Spleen (tissue), 11 donors: ENCODE measurements around the gene EFNA5. TPM values are rescaled to one million over a fixed set of nuclear protein-coding genes. Genes with fewer than 3 reads are reported as not detected.
"Not testable (repeated sequence)": the region's sequence is repeated elsewhere in the genome, so short reads cannot be mapped to it uniquely, and the experiment has no call there.

Source experiments
- DNase-seq: peaks from one replicate; pipeline ENCODE4 v3.0.0-alpha.2; 2020
- H3K27ac ChIP-seq, 8 donors: fragments of 200-600 bp; sonication (generic) in 7 of 8; 1 replicate in 4 of 8; 2 replicates in 4 of 8; pipeline versions ENCODE4 v1.5.0 to v1.8.0; 2016 to 2021; ENCODE audit warnings: inconsistent platforms in 4 of 8, mild to moderate bottlenecking in 4 of 8, moderate library complexity in 1 of 8
- H3K27me3 ChIP-seq, 7 donors: fragments of 200-600 bp; sonication (generic) in 6 of 7; replicated peaks in 1 of 7; 1 replicate in 4 of 7; 2 replicates in 3 of 7; pipeline versions ENCODE4 v1.5.0 to v1.8.0; 2016 to 2021; ENCODE audit warnings: inconsistent platforms in 3 of 7, mild to moderate bottlenecking in 1 of 7
- H3K36me3 ChIP-seq, 6 donors: fragments of 200-600 bp; sonication (generic) in 5 of 6; 1 replicate in 4 of 6; 2 replicates in 2 of 6; pipeline versions ENCODE4 v1.5.0 to v1.8.0; 2016 to 2021; ENCODE audit warnings: inconsistent platforms in 2 of 6
- H3K4me1 ChIP-seq, 6 donors: fragments of 200-600 bp; sonication (generic) in 5 of 6; 1 replicate in 3 of 6; 2 replicates in 3 of 6; pipeline versions ENCODE4 v1.5.0 to v1.8.0; 2016 to 2021; ENCODE audit warnings: inconsistent platforms in 3 of 6
- H3K4me3 ChIP-seq, 8 donors: fragments of 200-600 bp; sonication (generic) in 7 of 8; 1 replicate in 4 of 8; 2 replicates in 4 of 8; pipeline versions ENCODE4 v1.5.0 to v1.8.0; 2016 to 2021; ENCODE audit warnings: inconsistent platforms in 4 of 8, mild to moderate bottlenecking in 4 of 8, moderate library complexity in 2 of 8
- H3K9me3 ChIP-seq, 8 donors: fragments of 200-600 bp; sonication (generic) in 7 of 8; 1 replicate in 4 of 8; 2 replicates in 4 of 8; pipeline versions ENCODE4 v1.5.0 to v1.8.0; 2016 to 2021; ENCODE audit warnings: inconsistent platforms in 4 of 8
- CTCF ChIP-seq, 11 experiments: fragments of 200-600 bp in 7 of 11; fragments of 450-650 bp in 4 of 11; sonication (generic) in 4 of 11; IDR thresholded peaks in 8 of 11; conservative IDR thresholded peaks in 3 of 11; 1 replicate in 7 of 11; 2 replicates in 4 of 11; pipeline versions ENCODE4 v1.4.0 to v1.8.0; 2016 to 2021; ENCODE audit warnings: antibody characterized with exemption in 11 of 11, inconsistent platforms in 4 of 11, mild to moderate bottlenecking in 1 of 11
- POLR2A ChIP-seq, 3 donors: fragments of 450-650 bp; IDR thresholded peaks; one replicate each; pipeline ENCODE4 v1.5.1; 2017; ENCODE audit warnings: antibody characterized with exemption in 3 of 3, mild to moderate bottlenecking in 1 of 3
- POLR2AphosphoS5 ChIP-seq, 3 donors: sonication (generic); formaldehyde crosslinking; IDR thresholded peaks; one replicate each; pipeline ENCODE4 v1.5.1; 2017; ENCODE audit warnings: antibody characterized with exemption in 3 of 3
- WGBS, 5 donors: extraction: QIAGEN DNeasy Blood & Tissue Kit in 3 of 5; methylation state at CpG; one replicate each; pipeline versions ENCODE4 v1.1.5 to v1.1.7; 2013 to 2018; 5-methylcytosine and 5-hydroxymethylcytosine counted together
- intact Hi-C: fragments of 100-400 bp; cut with DNase I; formaldehyde crosslinking; loops from one replicate; pipeline ENCODE4 v1.15.0; 2023; ENCODE audit warnings: low total_unique reads
- polyA plus RNA-seq, 3 donors: library from polyadenylated mRNA; stranded (reverse); fragments of 200-250 nt; gene quantifications; one replicate each; pipeline ENCODE4 v1.2.1, GENCODE V29; 2013
- total RNA-seq, 7 donors: library from RNA; depleted of rRNA in 3 of 7; stranded (reverse); fragments of >200 nt in 3 of 7; fragmentation: NEBNext Ultra II Directional in 4 of 7; extraction: Animal tissue kit (Norgen Biotek cat#: 25700) in 4 of 7; gene quantifications; one replicate each; pipeline versions ENCODE4 v1.1.0 to v1.2.1, GENCODE V29; 2016 to 2021
- donor health status: healthy with polysubstance abuse.
- donor health status: DM: no; HTN: no; CAD: no; lungs with moderate emphysema.
- donor health status: DM: no; HTN: no; CAD: no.
- donor health status: Bipolar disorder and iron deficiency.
- donor health status: healthy.
- donor health status: DM: no; HTN: no; CAD: no.
- donor health status: DM: yes; HTN: yes; CAD: no.

EFNA5 gene
- total and polyA plus RNA-seq, 10 donors: 0.33 to 29.0 (median 12.2) TPM

- H3K27me3 ChIP-seq: no peaks in the 10 kb centered on the region
- peaks cover 0 to 8% (median 0%) of the 10 kb centered on the region in 6 donors for H3K4me1 ChIP-seq
- WGBS, 5 donors: 64 to 93% (median 80%) methylated on average over 1 of the region's 1 CpG
- DNase-seq: no peak
- no peak overlapping the region for H3K27ac ChIP-seq
- no peaks in the 10 kb centered on the region for H3K36me3 ChIP-seq
- no peak for TF ChIP-seq CTCF (IDR thresholded peaks at IDR 0.05 in 8 of 11, conservative IDR thresholded peaks at IDR 0.05 in 3 of 11)
- no peak for TF ChIP-seq POLR2A (IDR thresholded peaks at IDR 0.05)
- no peak for TF ChIP-seq POLR2AphosphoS5 (IDR thresholded peaks at IDR 0.05)
- no peak overlapping the region for H3K4me3 ChIP-seq
- no peaks in the 10 kb centered on the region for H3K9me3 ChIP-seq
- intact Hi-C loops: no loop called here
Observed at GRCh38 chr5:107499776-107500175, 171.0 kb downstream of the EFNA5 start.

GRCh38 chr5:107499237-107499636, 171.5 kb downstream of the EFNA5 start:
- intact Hi-C loops: no loop called here

GRCh38 chr5:107496466-107496865, 174.3 kb downstream of the EFNA5 start:
- DNase-seq: no peak
- intact Hi-C loops: no loop called here
- Histone ChIP-seq H3K27ac (no peak overlapping the region), H3K27me3 (no peaks in the 10 kb centered on the region), H3K4me1 (no peaks in the 10 kb centered on the region), H3K36me3 (no peaks in the 10 kb centered on the region), H3K9me3 (no peaks in the 10 kb centered on the region), H3K4me3 (no peak overlapping the region)
- no peak for TF ChIP-seq CTCF (IDR thresholded peaks at IDR 0.05 in 8 of 11, conservative IDR thresholded peaks at IDR 0.05 in 3 of 11)
- 89 to 96% (median 91%) methylated on average over 3 of the region's 3 CpGs for WGBS, 5 donors

More at GRCh38 chr5:107499237-107499636, 171.5 kb downstream of the EFNA5 start:
- H3K4me1 ChIP-seq: peaks cover 0 to 8% (median 0%) of the 10 kb centered on the region in 6 donors
- 83 to 97% (median 92%) methylated on average over 1 of the region's 1 CpG for WGBS, 5 donors
- H3K27ac ChIP-seq: no peak overlapping the region
- DNase-seq: no peak
- no peaks in the 10 kb centered on the region for H3K27me3 ChIP-seq
- H3K4me3 ChIP-seq: no peak overlapping the region
- no peak for TF ChIP-seq CTCF (IDR thresholded peaks at IDR 0.05 in 8 of 11, conservative IDR thresholded peaks at IDR 0.05 in 3 of 11)
- no peak for TF ChIP-seq POLR2A (IDR thresholded peaks at IDR 0.05)
- no peak for TF ChIP-seq POLR2AphosphoS5 (IDR thresholded peaks at IDR 0.05)
- H3K36me3 ChIP-seq: no peaks in the 10 kb centered on the region
- H3K9me3 ChIP-seq: no peaks in the 10 kb centered on the region

GRCh38 chr5:107494129-107494528, 176.6 kb downstream of the EFNA5 start:
- 80 to 97% (median 93%) methylated on average over 13 to 25 of the region's 25 CpGs for WGBS, 5 donors
- H3K4me3 ChIP-seq, H3K27me3 ChIP-seq, intact Hi-C loops, H3K4me1 ChIP-seq, H3K27ac ChIP-seq, DNase-seq, H3K9me3 ChIP-seq, H3K36me3 ChIP-seq: not testable (repeated sequence)

GRCh38 chr5:107487056-107487542, 183.6 kb downstream of the EFNA5 start:
- Histone ChIP-seq H3K4me3 (no peak overlapping the region), H3K27me3 (no peaks in the 10 kb centered on the region), H3K4me1 (peaks cover 0 to 17% (median 8%) of the 10 kb centered on the region in 6 donors), H3K9me3 (no peaks in the 10 kb centered on the region), H3K36me3 (no peaks in the 10 kb centered on the region), H3K27ac (peak overlapping the region in 7 of 8 donors; percentile 28 to 79 (median 63))
- intact Hi-C loops: no loop called here
- 34 to 53% (median 37%) methylated on average over 2 of the region's 2 CpGs for WGBS, 5 donors
- no peak for DNase-seq
- no peak for TF ChIP-seq POLR2AphosphoS5 (IDR thresholded peaks at IDR 0.05)
- TF ChIP-seq POLR2A (IDR thresholded peaks at IDR 0.05): no peak
- no peak for TF ChIP-seq CTCF (IDR thresholded peaks at IDR 0.05 in 8 of 11, conservative IDR thresholded peaks at IDR 0.05 in 3 of 11)
